Gastrocnemius medialis (tissue), 4 donors: ENCODE data around the gene EPB41. TPM values are rescaled to one million over a fixed set of nuclear protein-coding genes. Genes with fewer than 3 reads are reported as not detected.

ENCODE experiments used
- ATAC-seq, 2 donors: fragments of 150-250 bp; one replicate each; pipeline ENCODE4 v1.9.1; 2016
- DNase-seq, 2 donors: peaks; one replicate each; pipeline ENCODE4 v3.0.0-alpha.2; 2019
- H3K27ac ChIP-seq, 4 donors: fragments of 200-600 bp; sonication (generic); 1 replicate in 1 of 4; 2 replicates in 3 of 4; pipeline ENCODE4 v1.5.1; 2016 to 2018; ENCODE audit warnings: mild to moderate bottlenecking in 2 of 4, moderate library complexity in 1 of 4
- H3K27me3 ChIP-seq, 3 donors: fragments of 200-600 bp; sonication (generic) in 2 of 3; 1 replicate in 1 of 3; 2 replicates in 2 of 3; pipeline versions ENCODE4 v1.5.1 to v1.6.0; 2016 to 2019; ENCODE audit warnings: mild to moderate bottlenecking in 1 of 3, moderate library complexity in 1 of 3
- H3K36me3 ChIP-seq, 2 donors: fragments of 200-600 bp; sonication (generic) in 1 of 2; one replicate each; pipeline ENCODE4 v1.5.1; 2017 to 2018
- H3K4me1 ChIP-seq, 2 donors: fragments of 200-600 bp; sonication (generic) in 1 of 2; one replicate each; pipeline ENCODE4 v1.5.1; 2016 to 2017; ENCODE audit warnings: mild to moderate bottlenecking in 2 of 2
- H3K4me3 ChIP-seq, 4 donors: fragments of 200-600 bp; sonication (generic) in 3 of 4; 1 replicate in 1 of 4; 2 replicates in 3 of 4; pipeline ENCODE4 v1.5.1; 2016 to 2019; ENCODE audit warnings: mild to moderate bottlenecking in 2 of 4
- H3K9me3 ChIP-seq, 3 donors: fragments of 200-600 bp; sonication (generic) in 2 of 3; 1 replicate in 1 of 3; 2 replicates in 2 of 3; pipeline ENCODE4 v1.5.1; 2016 to 2019
- CTCF ChIP-seq, 5 experiments: fragments of 450-650 bp in 3 of 5; fragments of 200-600 bp in 2 of 5; sonication (generic) in 2 of 5; IDR thresholded peaks in 4 of 5; conservative IDR thresholded peaks in 1 of 5; 1 replicate in 4 of 5; 2 replicates in 1 of 5; pipeline ENCODE4 v1.5.1; 2016 to 2019; ENCODE audit warnings: antibody characterized with exemption in 5 of 5, mild to moderate bottlenecking in 3 of 5, moderate library complexity in 3 of 5
- POLR2A ChIP-seq, 2 donors: fragments of 450-650 bp; IDR thresholded peaks; one replicate each; pipeline ENCODE4 v1.6.1; 2017; ENCODE audit warnings: antibody characterized with exemption in 2 of 2, mild to moderate bottlenecking in 2 of 2, moderate library complexity in 2 of 2
- in situ Hi-C, 4 donors: fragments of 200-750 bp; cut with MboI; loops; one replicate each; pipeline versions ENCODE4 v1.15.0 to v1.8.0; 2017; ENCODE audit warnings: low sequenced_read_pairs in 4 of 4
- intact Hi-C: fragments of 100-400 bp; cut with DNase I; formaldehyde crosslinking; loops from one replicate; pipeline ENCODE4 v1.15.1; 2023; ENCODE audit warnings: low total_unique reads
- total RNA-seq, 4 donors: library from RNA; depleted of rRNA; stranded (reverse); fragments of >200 nt; gene quantifications; one replicate each; pipeline versions ENCODE4 v1.1.0 to v1.2.3, GENCODE V29; 2016

Gene EPB41
- total RNA-seq, 4 donors from 2014 or later: 19.5 to 28.6 (median 23.6) TPM

GRCh38 chr1:28971980-28972771 lies 57.8 kb downstream of the EPB41 start:
- ATAC-seq: no peak
- Histone ChIP-seq H3K4me1 (peaks cover 0 to 15% of the 10 kb centered on the region in 2 donors), H3K27ac (no peak overlapping the region), H3K4me3 (no peak overlapping the region), H3K27me3 (no peaks in the 10 kb centered on the region), H3K36me3 (no peaks in the 10 kb centered on the region), H3K9me3 (no peaks in the 10 kb centered on the region)
- TF ChIP-seq POLR2A (IDR thresholded peaks at IDR 0.05) (no peak), CTCF (IDR thresholded peaks at IDR 0.05 in 4 of 5, conservative IDR thresholded peaks at IDR 0.05 in 1 of 5) (no peak)
- in situ Hi-C loops (no loop called here), intact Hi-C loops (no loop called here)
- no peak for DNase-seq

DNA sequence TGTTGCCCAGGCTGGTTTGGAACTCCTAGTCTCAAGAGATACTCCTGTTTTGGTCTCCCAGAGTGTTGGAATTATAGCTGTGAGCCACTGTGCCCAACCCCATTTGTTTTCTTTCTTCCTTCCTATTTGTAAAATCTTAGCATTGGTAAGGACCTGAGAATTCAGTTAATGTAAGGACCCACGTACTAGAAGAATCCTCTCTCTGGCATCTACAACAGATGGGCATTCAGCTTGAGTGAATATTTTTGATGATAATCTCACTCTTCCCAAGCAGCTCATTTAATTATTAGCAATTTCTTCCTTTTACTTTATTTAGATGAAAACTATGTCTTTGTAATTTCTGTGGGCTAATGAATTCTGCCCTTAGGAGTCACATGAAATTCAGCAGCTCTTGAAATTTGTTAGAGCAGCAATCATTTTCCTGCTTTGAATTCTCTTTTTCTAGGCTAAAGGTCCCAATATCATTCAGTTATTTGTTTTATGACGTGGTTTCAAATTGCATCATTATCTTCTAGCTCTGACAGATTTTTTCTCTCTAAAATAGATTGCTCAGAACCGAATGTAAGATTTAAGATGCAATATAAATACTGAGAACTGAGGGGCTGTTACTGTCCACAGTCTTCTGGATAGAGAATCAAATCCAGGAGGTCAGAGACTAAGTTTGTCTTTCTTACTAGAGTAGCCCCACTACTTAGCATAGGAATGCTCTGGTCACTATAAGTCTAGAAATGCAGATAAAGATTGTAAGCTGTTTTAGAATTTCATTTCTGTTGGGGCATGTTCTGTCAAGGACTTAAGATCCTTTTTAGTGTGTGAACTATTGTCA lies 59.4 kb downstream of the EPB41 start:
- Histone ChIP-seq H3K9me3 (no peaks in the 10 kb centered on the region), H3K4me3 (no peak overlapping the region), H3K36me3 (no peaks in the 10 kb centered on the region), H3K27ac (no peak overlapping the region), H3K4me1 (peaks cover 0 to 21% of the 10 kb centered on the region in 2 donors), H3K27me3 (no peaks in the 10 kb centered on the region)
- TF ChIP-seq CTCF (IDR thresholded peaks at IDR 0.05 in 4 of 5, conservative IDR thresholded peaks at IDR 0.05 in 1 of 5): no peak
- no peak for TF ChIP-seq POLR2A (IDR thresholded peaks at IDR 0.05)
- in situ Hi-C loops (no loop called here), intact Hi-C loops (no loop called here)
- DNase-seq: no peak
- ATAC-seq: no peak

- DNase-seq: no peak
Measured at GRCh38 chr1:28974432-28974831, 60.1 kb downstream of the EPB41 start.

DNA sequence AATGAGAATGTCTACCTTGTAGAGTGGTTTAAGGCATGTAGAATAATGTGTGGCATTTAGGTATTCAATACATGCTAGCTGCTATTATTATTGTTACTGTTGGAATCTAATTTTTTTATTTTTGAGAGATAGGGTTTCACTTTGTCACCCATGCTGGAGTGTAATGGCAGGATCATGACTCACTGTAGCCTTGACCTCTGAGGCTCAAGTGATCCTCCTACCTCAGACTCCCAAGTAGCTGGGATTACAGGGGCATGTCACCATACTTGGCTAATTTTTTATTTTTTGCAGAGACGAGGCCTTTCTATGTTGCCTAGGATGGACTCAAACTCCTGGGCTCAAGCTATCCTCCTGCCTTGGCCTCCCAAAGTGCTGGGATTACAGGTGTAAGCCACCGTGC lies 61.9 kb downstream of the EPB41 start:
- DNase-seq (no peak), ATAC-seq (no peak)
- in situ Hi-C loops: no loop called here
- H3K4me1 ChIP-seq: peaks cover 0 to 21% of the 10 kb centered on the region in 2 donors
- H3K27me3 ChIP-seq: no peaks in the 10 kb centered on the region
- no peak overlapping the region for H3K4me3 ChIP-seq
- intact Hi-C loops: no loop called here
- H3K9me3 ChIP-seq: no peaks in the 10 kb centered on the region
- no peak overlapping the region for H3K27ac ChIP-seq
- TF ChIP-seq POLR2A (IDR thresholded peaks at IDR 0.05) (no peak), CTCF (IDR thresholded peaks at IDR 0.05 in 4 of 5, conservative IDR thresholded peaks at IDR 0.05 in 1 of 5) (no peak)
- no peaks in the 10 kb centered on the region for H3K36me3 ChIP-seq

More at GRCh38 chr1:28974432-28974831, 60.1 kb downstream of the EPB41 start:
- Histone ChIP-seq H3K4me3 (no peak overlapping the region), H3K4me1 (peaks cover 0 to 21% of the 10 kb centered on the region in 2 donors), H3K9me3 (no peaks in the 10 kb centered on the region), H3K27ac (no peak overlapping the region), H3K27me3 (no peaks in the 10 kb centered on the region), H3K36me3 (no peaks in the 10 kb centered on the region)
- ATAC-seq: no peak
- intact Hi-C loops: no loop called here
- in situ Hi-C loops: no loop called here
- TF ChIP-seq POLR2A (IDR thresholded peaks at IDR 0.05): no peak
- TF ChIP-seq CTCF (IDR thresholded peaks at IDR 0.05 in 4 of 5, conservative IDR thresholded peaks at IDR 0.05 in 1 of 5): no peak
